DMS 273 treated with DMSO at 0.1 percent for 48 hours (cell line): ENCODE results near the gene PHF12.

Source experiments
- DNase-seq: peaks from one replicate; lab custom pipeline; 2025; lab: John Stamatoyannopoulos, UW

The PHF12 gene

DNA sequence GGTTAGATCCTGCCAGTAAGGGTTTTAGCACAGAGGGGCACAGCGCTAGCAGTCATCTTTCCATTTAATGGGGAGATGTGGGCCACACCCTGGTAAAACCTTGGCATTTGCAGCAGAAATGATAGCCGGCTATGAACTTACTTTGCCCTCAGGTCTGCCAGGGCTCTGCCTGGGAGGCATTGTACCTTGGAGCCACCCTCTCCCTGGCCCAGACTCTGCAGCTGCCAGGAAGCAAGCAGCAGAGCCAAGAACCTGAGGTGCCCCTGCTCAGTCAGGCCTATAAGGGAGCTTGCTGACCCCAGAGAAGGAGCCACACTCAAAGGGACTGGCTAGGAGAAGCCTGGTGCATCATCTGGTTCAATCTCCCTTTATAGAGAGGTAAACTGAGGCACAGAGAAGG is 23.7 kb upstream of the PHF12 start:
- no peak for DNase-seq

DNA sequence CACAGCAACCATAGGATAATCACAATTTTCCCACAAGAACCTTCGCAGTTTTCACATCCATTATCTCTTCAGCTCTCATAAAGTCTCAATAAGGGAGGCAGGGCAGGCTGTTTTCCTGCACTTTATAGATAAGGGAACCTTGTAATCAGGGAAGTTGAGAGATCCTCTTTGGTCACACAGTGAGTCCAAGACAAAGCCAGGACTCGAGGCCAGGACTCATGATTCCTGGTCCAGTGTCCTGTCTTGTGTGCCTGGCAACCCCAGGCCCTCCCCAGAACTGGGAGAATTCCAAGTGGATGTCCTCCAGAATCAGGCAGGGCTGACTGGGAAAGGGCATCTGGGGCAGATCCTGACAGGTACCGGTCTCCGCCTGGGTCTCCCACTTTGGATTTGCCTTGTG is 23.1 kb upstream of the PHF12 start:
- DNase-seq, result no peak

DNA sequence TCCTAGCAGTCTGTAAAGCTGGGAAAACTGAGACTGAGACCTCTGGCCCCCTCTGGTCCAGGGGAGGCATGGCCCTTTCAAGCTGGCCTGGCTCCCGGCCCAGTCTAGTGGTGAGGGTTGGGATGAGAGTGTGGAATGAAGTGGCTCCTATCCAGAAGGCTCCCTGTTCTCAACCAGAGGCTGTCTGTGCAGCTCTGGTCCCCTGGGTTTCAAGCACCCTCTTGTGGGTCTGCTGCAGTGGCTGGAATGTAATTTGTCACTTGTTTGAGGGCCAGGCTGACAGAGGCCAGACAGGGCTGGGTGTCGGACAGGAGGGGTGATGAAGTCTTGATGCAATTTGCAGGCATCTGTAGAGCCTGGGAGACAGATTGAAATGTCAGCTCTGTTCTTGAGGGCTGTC is 22.1 kb upstream of the PHF12 start:
- no peak for DNase-seq

GRCh38 chr17:28972437-28972836 is 21.1 kb upstream of the PHF12 start:
- DNase-seq, result peak; percentile 11

GRCh38 chr17:28970879-28971278 is 19.6 kb upstream of the PHF12 start:
- no peak for DNase-seq

DNA sequence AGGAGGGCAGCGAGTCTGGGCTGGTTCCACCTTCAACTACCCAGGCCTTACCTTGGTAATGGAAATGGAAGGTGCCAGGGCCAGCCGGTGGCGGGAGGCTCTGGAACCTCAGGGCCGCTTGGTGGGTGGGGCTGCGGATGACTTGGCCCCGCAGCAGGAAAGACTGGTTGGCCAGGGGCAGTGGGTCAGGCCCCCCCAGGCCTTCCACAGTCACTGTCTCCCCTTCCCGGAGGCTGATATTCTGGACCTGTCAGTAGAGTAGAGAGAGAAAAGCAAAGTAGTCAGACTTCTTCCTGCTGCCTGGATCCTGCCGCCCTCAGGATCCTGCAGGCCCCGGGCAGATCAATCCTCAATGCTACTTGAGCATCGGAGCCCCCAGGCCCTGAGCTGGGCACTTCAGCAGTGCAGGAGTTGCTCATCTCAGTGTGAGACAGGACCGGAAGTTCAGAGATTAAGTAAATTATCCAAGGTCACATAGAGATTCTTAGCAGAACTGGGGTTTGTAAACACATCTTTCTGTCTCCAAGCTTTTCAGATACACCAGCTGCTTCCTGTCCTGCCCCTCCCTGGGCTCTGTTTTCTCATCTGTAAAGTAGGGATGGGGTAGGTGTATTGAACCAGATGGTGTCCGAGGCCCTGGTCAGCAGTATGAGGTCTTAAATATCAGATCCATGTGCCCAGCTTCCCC is 18.5 kb upstream of the PHF12 start:
- DNase-seq, result no peak

DNA sequence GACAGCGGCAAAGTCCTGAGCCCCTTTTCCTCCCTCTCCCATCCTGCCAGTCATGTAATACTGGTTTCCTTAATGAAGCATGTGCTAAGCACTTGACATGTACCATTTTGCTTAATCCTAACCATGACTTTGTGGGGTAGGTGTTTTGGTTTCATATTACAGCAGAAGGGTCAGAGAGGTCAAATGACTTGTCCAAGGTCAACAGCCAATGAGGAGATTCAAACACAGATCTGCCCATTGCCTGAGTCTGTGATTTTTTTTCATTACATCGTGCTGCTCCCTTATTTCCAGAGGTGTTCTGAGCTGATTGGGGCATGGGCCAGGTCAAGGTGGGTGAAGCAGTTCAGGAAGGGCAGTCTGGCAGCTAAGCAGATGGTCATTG is 17.6 kb upstream of the PHF12 start:
- no peak for DNase-seq

DNA sequence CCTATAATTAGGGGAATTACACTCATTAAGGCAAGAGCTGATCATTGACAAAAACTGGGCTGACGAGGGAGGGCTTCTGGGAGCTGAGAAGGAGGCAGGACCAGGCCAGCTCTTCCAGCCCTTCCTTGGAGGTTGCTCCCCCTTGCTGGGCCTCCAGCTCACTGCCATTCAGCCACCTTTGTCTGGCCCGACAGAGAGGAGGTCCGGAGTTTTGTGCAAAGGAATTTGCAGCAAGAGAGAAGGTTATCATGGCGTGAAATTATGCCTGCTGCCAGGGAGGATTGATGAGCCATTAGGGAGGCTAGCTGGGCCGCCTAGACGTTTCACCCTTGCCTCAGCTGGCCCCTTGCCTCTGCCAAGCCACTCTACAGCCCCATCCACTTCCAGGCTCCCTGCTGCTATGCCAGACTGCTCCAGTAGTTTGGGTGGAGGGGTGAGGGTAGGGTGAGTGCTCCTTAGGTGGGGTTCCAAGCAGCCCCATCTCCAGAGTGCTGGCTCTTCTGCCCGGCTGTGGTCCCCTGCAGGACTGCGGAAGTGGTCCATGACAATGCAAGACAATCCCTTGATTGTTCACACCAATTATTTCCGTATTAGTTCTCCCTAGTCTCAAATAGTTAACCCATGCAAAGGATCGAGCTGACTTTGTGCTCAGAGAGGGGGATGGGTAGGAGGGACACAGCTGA is 17.1 kb upstream of the PHF12 start:
- DNase-seq, result peak; percentile 25

- peak; percentile 43 for DNase-seq
Measured at GRCh38 chr17:28967221-28968135, 16.2 kb upstream of the PHF12 start.

GRCh38 chr17:28963841-28964240 is 12.5 kb upstream of the PHF12 start:
- no peak for DNase-seq

GRCh38 chr17:28963055-28963611 is 11.8 kb upstream of the PHF12 start:
- DNase-seq, result no peak

- DNase-seq, result no peak
Measured at GRCh38 chr17:28961391-28961790, 10.1 kb upstream of the PHF12 start.

GRCh38 chr17:28960256-28961061 is 9.1 kb upstream of the PHF12 start:
- no peak for DNase-seq

GRCh38 chr17:28959471-28959871 is 8.2 kb upstream of the PHF12 start:
- DNase-seq, result no peak

DNA sequence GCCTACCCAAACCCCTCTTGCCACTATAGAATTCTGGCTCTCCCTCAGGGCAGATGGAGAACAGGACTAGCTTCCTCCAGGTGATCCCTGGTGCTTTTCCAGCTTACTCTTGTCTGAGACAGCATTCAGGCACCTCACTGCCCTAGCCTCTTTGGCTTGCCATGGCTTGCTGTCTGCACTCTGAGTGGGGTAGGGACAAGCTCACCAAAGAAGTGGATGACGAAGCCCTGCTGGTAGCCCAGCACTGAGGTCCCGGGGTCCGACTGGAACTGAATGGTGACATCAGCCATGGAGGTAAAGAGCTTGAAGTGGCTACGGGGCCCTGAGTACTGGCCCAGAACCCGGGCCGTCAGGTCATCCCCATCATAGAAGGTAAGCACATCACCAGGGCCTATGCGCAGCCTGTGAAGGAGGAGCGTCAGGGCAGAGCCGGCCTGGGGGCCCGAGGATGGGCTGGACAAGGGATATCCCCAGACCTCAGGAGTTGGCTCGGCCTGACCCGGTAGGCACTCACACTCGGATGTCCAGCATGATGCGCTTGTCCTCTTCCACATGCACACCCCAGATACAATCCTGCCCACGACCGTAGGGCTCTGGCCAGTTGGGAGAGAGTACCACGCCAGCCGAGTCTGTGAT is 7.6 kb upstream of the PHF12 start:
- no peak for DNase-seq

DNA sequence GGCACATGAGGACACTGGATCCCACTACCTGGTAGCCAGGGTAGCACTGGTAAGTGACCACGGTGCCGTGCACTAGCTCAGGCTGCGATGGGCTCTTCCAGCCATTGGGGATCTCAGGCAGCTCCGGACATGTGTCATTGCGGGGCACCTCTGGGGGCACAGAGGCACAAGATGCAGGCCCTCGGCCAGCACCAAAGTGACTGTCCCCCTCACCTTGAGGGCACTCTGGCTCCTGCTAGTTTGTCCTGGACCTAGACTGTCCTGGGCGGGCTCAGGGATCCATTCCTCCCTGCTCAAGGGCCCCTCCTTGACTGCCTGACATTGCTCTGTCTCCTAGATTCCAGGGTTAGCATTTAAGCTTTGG is 6.7 kb upstream of the PHF12 start:
- DNase-seq, result no peak

- DNase-seq, result no peak
Measured at GRCh38 chr17:28957277-28957991, 6.1 kb upstream of the PHF12 start.

DNA sequence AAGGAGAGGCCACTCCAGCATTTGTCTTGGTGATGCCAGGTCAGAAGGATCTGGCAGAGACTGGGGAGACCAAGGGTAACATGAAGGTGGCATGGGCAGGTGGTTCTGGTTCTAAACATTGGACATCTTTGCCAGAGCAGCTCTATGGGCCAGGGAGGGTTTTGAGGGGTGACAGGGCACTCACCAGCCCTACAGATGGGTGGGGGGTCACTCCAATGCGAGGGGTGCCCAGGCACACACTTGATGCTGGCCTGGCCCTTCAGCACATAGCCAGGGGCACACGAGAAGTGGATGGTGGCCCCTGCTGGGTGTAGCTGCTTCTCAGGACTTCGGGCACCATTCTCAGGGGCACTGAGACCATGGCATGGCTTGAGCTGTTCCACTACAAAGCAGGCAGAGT is 5.5 kb upstream of the PHF12 start:
- DNase-seq, result no peak

- DNase-seq, result no peak
Measured at GRCh38 chr17:28956112-28956511, 4.8 kb upstream of the PHF12 start.

GRCh38 chr17:28955408-28955807 is 4.1 kb upstream of the PHF12 start:
- no peak for DNase-seq

- DNase-seq, result no peak
Measured at GRCh38 chr17:28954886-28955285, 3.6 kb upstream of the PHF12 start.
